Loucy (cell line): ENCODE results near the gene TMEM37.

ENCODE experiments used
- EZH2phosphoT487 ChIP-seq: fragments of 200-600 bp; IDR thresholded peaks from 2 replicates; pipeline ENCODE4 v1.6.1; 2018; ENCODE audit warnings: antibody characterized with exemption, mild to moderate bottlenecking, moderate library complexity, borderline replicate concordance
- TF ChIP-seq, protein P1 (sequence below): fragments of 200-600 bp; sonication (generic); conservative IDR thresholded peaks from 2 replicates; pipeline ENCODE4 v1.5.1; 2014; ENCODE audit warnings: mild to moderate bottlenecking, antibody characterized with exemption, low read length

DNA sequence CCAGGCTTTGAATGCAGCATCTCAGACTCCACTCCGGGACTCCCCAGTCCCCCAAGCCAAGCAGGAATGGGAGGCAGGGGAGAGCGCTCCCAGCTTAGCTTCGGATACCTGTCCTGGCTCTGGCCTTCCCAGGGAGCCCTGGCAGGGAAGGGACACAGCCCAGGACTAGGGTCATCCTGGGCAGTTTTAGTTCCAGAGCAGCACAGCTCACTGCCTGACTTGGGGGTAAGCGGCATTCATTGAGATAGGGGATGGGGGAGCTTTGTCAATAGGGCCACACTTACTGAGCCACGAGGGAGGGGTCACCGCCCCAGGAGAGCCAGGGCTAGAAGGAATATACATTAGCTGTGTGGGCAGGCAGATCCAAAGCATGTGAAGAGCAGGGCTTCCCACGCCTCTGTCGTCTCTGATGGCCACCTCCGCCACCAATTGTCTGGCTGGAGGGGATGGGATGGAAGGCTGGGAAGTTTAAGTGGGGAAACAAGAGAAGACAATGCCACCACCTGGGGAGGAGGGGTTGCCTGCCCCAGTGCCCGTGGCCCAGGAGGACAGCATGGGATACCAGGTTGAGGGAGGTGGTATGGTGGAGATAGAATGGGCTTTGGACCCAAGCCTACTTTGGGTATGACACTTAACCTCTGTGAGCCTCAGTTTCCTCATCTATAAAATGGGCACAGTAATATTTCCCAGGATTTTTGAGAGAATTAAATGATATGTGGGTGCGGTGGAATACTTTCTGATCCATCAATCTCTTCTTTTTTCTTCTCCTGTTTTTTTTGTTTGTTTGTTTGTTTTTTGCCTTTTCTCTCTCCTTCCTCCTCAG is 52.5 kb downstream of the TMEM37 start:
- TF ChIP-seq, protein P1, sequence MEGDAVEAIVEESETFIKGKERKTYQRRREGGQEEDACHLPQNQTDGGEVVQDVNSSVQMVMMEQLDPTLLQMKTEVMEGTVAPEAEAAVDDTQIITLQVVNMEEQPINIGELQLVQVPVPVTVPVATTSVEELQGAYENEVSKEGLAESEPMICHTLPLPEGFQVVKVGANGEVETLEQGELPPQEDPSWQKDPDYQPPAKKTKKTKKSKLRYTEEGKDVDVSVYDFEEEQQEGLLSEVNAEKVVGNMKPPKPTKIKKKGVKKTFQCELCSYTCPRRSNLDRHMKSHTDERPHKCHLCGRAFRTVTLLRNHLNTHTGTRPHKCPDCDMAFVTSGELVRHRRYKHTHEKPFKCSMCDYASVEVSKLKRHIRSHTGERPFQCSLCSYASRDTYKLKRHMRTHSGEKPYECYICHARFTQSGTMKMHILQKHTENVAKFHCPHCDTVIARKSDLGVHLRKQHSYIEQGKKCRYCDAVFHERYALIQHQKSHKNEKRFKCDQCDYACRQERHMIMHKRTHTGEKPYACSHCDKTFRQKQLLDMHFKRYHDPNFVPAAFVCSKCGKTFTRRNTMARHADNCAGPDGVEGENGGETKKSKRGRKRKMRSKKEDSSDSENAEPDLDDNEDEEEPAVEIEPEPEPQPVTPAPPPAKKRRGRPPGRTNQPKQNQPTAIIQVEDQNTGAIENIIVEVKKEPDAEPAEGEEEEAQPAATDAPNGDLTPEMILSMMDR, result no peak
- TF ChIP-seq EZH2phosphoT487, result no peak
